ENCODE measurements around the gene LCN10. TPM values are rescaled to one million over a fixed set of nuclear protein-coding genes. Genes with fewer than 3 reads are reported as not detected.

LCN10 gene
- total RNA-seq, 1 donor from 2014 or later: 8.3 TPM

DNA sequence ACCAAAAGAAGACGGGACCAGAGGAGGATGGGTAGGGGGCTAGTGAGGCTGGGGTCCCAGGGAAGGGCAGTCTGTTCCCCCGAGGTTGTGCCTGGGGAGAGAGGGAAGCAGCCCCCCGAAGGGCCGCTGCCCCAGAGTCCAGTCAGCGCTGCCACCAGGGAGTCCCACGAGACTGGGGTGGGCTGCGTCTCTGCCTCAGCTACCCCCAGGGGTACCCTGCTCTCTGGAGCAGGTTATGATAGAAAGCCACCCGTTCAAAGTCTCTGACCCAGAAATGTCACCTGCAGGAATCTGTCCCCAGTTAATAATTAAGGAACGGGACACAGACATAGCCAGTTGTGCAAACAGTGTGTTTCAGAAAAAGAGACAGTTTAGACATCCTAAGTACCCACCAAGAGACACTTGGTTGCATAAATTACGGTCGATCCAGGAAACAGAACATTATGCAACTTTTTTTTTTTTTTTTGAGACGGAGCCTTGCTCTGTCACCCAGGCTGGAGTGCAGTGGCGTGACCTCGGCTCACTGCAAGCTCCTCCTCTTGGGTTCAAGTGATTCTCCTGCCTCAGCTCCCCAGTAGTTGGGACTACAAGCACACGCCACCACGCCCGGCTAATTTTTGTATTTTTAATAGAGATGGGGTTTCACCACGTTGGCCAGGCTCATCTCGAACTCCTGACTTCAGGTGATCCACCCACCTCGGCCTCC, 44.8 kb downstream of the LCN10 start:
- Histone ChIP-seq H3K36me3 (no peaks in the 10 kb centered on the region), H3K4me1 (peaks cover 23% of the 10 kb centered on the region), H3K27me3 (no peaks in the 10 kb centered on the region), H3K27ac (no peak overlapping the region), H3K4me3 (no peak overlapping the region), H3K9me3 (no peaks in the 10 kb centered on the region)
- intact Hi-C loops (cut with DNase I): no loop called here
- TF ChIP-seq CTCF (IDR thresholded peaks at IDR 0.05) (no peak), POLR2AphosphoS5 (IDR thresholded peaks at IDR 0.05; ENCODE audit: insufficient read depth in 1 of 2, low read depth in 1 of 2) (no peak), POLR2A (IDR thresholded peaks at IDR 0.05) (no peak)
- no peak for DNase-seq (ENCODE audit: extremely low spot score in 2 of 2)

DNA sequence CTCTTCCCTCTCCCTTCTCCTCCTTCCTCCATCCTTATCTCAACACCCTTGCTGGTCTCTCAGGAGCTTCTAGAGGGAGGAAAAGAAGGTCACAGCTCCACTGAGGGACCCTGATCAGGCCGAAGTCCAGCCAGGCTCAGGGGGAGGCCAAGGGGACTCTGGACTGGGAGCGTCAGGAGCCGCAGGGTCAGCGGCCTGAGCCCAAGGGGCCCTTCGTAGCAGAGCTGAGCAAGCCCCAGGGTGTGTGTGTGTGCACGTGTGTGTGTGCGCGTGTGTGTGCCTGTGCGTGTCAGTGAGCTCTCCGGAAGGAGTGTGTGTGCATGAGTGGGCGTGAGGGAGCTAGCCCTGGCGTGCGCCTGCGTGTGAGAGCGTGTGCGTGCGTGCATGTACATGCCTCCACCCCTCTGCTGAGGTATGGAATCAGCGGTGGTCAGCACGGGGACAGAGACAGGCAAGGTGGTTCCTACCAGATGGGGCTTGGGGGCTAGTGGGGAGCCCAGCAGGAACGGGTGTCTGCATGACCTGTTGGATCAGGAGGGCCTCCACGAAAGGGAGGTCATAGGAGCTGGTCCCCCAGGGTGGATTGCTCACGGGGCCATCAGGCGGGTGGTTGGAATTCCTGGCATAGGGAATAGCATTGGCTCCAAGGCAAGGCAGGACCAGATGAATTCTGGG, 45.5 kb downstream of the LCN10 start:
- intact Hi-C loops (cut with DNase I): no loop called here
- Histone ChIP-seq H3K27me3 (no peaks in the 10 kb centered on the region), H3K4me1 (peaks cover 23% of the 10 kb centered on the region), H3K9me3 (no peaks in the 10 kb centered on the region), H3K36me3 (no peaks in the 10 kb centered on the region), H3K4me3 (no peak overlapping the region), H3K27ac (no peak overlapping the region)
- TF ChIP-seq CTCF (IDR thresholded peaks at IDR 0.05) (no peak), POLR2AphosphoS5 (IDR thresholded peaks at IDR 0.05; ENCODE audit: insufficient read depth in 1 of 2, low read depth in 1 of 2) (no peak), POLR2A (IDR thresholded peaks at IDR 0.05) (no peak)
- DNase-seq (ENCODE audit: extremely low spot score in 2 of 2): no peak

DNA sequence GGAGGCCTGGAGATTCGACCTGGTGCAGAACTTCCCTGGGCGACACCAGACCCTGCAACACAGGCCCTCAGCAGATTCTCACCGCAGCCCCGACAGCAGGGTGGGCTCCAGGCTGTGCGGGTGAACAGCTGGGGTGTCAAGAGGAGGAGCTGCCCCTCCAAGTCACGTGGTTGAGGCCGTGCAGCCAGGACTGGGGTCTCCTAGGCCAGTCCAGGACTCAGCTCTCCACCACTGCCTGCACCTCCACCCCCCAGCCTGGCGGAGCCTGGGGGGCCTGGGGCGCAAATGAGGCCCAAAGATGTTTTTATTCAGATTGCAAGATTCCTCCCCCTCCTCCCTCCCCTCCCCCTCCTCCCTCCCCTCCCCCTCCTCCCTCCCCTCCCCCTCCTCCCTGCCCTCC, 46.2 kb downstream of the LCN10 start:
- no peak for DNase-seq (ENCODE audit: extremely low spot score in 2 of 2)
- peaks cover 23% of the 10 kb centered on the region for H3K4me1 ChIP-seq
- no peaks in the 10 kb centered on the region for H3K9me3 ChIP-seq
- intact Hi-C loops (cut with DNase I): no loop called here
- no peaks in the 10 kb centered on the region for H3K27me3 ChIP-seq
- H3K27ac ChIP-seq: no peak overlapping the region
- H3K36me3 ChIP-seq: no peaks in the 10 kb centered on the region
- TF ChIP-seq CTCF (IDR thresholded peaks at IDR 0.05): no peak
- TF ChIP-seq POLR2A (IDR thresholded peaks at IDR 0.05): no peak
- no peak for TF ChIP-seq POLR2AphosphoS5 (IDR thresholded peaks at IDR 0.05; ENCODE audit: insufficient read depth in 1 of 2, low read depth in 1 of 2)
- no peak overlapping the region for H3K4me3 ChIP-seq

DNA sequence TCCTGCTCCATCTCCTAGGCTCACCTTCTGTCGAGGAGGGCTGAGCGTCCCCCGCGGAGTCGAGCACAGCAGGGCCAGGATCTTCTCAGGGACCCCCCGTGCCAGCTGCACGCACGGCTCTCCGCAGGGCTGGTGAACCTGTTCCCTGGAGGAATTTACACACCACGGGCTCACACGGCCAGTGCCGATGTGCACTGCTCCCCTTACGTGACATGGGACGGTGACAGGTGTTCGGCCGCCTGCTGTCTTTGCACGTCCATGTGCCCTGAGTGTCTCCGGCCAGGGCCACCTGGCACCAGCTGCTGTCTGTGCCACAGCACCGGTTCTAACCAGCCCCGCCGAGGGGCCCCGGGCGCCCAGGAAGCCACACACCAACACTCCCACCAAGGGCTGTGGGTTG, 46.8 kb downstream of the LCN10 start:
- H3K27ac ChIP-seq: no peak overlapping the region
- peaks cover 20% of the 10 kb centered on the region for H3K4me1 ChIP-seq
- TF ChIP-seq POLR2AphosphoS5 (IDR thresholded peaks at IDR 0.05; ENCODE audit: insufficient read depth in 1 of 2, low read depth in 1 of 2) (no peak), POLR2A (IDR thresholded peaks at IDR 0.05) (no peak)
- no peak overlapping the region for H3K4me3 ChIP-seq
- no peaks in the 10 kb centered on the region for H3K9me3 ChIP-seq
- no peak for DNase-seq (ENCODE audit: extremely low spot score in 2 of 2)
- intact Hi-C loops (cut with DNase I): no loop called here
- no peaks in the 10 kb centered on the region for H3K36me3 ChIP-seq
- no peaks in the 10 kb centered on the region for H3K27me3 ChIP-seq

DNA sequence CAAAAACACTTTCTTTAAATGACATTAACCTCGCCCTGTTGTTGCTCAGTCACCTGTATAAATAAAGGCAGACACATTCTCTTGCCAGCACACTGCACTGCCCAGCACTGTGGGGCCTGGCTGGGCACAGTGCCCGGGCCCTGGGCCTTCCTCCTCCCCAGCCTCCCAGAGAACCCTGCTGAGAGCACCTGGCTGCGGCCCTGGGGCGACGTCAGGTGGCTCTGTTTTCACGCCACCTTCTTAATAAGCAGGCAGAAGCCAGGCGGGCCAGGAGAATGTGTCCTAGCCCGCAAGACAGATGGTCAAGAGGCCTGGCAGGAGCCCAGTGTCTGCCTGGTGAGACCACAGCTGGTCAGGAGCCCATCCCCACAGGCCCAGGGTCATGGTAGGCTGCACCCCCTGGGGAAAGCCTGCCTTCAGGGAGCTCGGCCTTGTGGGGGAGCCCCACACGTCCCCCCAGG, 47.3 kb downstream of the LCN10 start:
- no peak overlapping the region for H3K27ac ChIP-seq
- TF ChIP-seq POLR2AphosphoS5 (IDR thresholded peaks at IDR 0.05; ENCODE audit: insufficient read depth in 1 of 2, low read depth in 1 of 2): no peak
- no peak for TF ChIP-seq POLR2A (IDR thresholded peaks at IDR 0.05)
- TF ChIP-seq CTCF (IDR thresholded peaks at IDR 0.05): no peak
- H3K27me3 ChIP-seq: no peaks in the 10 kb centered on the region
- no peak for DNase-seq (ENCODE audit: extremely low spot score in 2 of 2)
- no peak overlapping the region for H3K4me3 ChIP-seq
- H3K36me3 ChIP-seq: no peaks in the 10 kb centered on the region
- no peaks in the 10 kb centered on the region for H3K9me3 ChIP-seq
- H3K4me1 ChIP-seq: peaks cover 16% of the 10 kb centered on the region
- intact Hi-C loops (cut with DNase I): no loop called here

Measured in vagina (tissue), 2 donors.